Fibroblast of lung (primary cell): ENCODE measurements around the gene PTPRF.

ENCODE experiments used
- CTCF ChIP-seq, 2 donors: IDR thresholded peaks in 1 of 2; conservative IDR thresholded peaks in 1 of 2; 1 replicate in 1 of 2; 2 replicates in 1 of 2; pipeline ENCODE4 v1.5.1; 2011 to 2012; ENCODE audit warnings: low read length in 2 of 2, control low read depth in 1 of 2, inconsistent platforms in 1 of 2, low read depth in 1 of 2, mild to moderate bottlenecking in 1 of 2
- EZH2 ChIP-seq: IDR thresholded peaks from 2 replicates; pipeline ENCODE4 v1.5.1; 2012; ENCODE audit warnings: low read length, control low read depth, mild to moderate bottlenecking; ENCODE audit errors: missing control alignments

GRCh38 chr1:43591181-43591580 is 60.5 kb downstream of the PTPRF start:
- TF ChIP-seq CTCF (conservative IDR thresholded peaks at IDR 0.05 in 1 of 2, IDR thresholded peaks at IDR 0.05 in 1 of 2; ENCODE audit: low read depth in 1 of 2, low read length in 2 of 2): no peak
- no peak for TF ChIP-seq EZH2
